Peyer's patch (tissue), 4 donors: ENCODE data around the gene LRRTM3.

Experiments used
- CTCF ChIP-seq, 6 experiments: fragments of 450-650 bp in 4 of 6; fragments of 200-600 bp in 2 of 6; sonication (generic) in 1 of 6; IDR thresholded peaks; one replicate each; pipeline ENCODE4 v1.5.1; 2017 to 2019; ENCODE audit warnings: antibody characterized with exemption in 6 of 6, mild to moderate bottlenecking in 3 of 6, moderate library complexity in 1 of 6
- POLR2A ChIP-seq, 2 donors: fragments of 450-650 bp; IDR thresholded peaks; one replicate each; pipeline ENCODE4 v1.5.1; 2017; ENCODE audit warnings: antibody characterized with exemption in 2 of 2, mild to moderate bottlenecking in 2 of 2, moderate library complexity in 2 of 2

GRCh38 chr10:66982053-66982420 lies 56.2 kb downstream of the LRRTM3 start:
- TF ChIP-seq POLR2A (IDR thresholded peaks at IDR 0.05) = no peak
- TF ChIP-seq CTCF (IDR thresholded peaks at IDR 0.05) = no peak
